HepG2 (cell line): ENCODE measurements around the gene EMC9. TPM values are rescaled to one million over a fixed set of nuclear protein-coding genes. Genes with fewer than 3 reads are reported as not detected.

ENCODE experiments used
- ATF5 ChIP-seq: sonication (generic); formaldehyde crosslinking; IDR thresholded peaks from 2 replicates; pipeline ENCODE4 v1.4.0; 2020; ENCODE audit warnings: mild to moderate bottlenecking, low read depth, missing genetic modification reagents
- CEBPG ChIP-seq: IDR thresholded peaks from 2 replicates; pipeline ENCODE4 v1.6.1; 2016
- DMAP1 ChIP-seq: IDR thresholded peaks from 2 replicates; pipeline ENCODE4 v1.6.1; 2016
- HNRNPL ChIP-seq: fragments of 200-400 bp; formaldehyde crosslinking; IDR thresholded peaks from 2 replicates; pipeline ENCODE4 v1.6.1; 2017; ENCODE audit warnings: mild to moderate bottlenecking, low read depth, low read length
- HOXA5 ChIP-seq: sonication (generic); formaldehyde crosslinking; IDR thresholded peaks from 2 replicates; pipeline ENCODE4 v1.4.0; 2020; ENCODE audit warnings: missing genetic modification reagents
- HOXA9 ChIP-seq: sonication (generic); formaldehyde crosslinking; IDR thresholded peaks from 2 replicates; pipeline ENCODE4 v1.8.1; 2022; ENCODE audit warnings: missing genetic modification reagents, mild to moderate bottlenecking, moderate library complexity, borderline replicate concordance
- KLF16 ChIP-seq, 2 experiments: sonication (generic) in 1 of 2; formaldehyde crosslinking in 1 of 2; IDR thresholded peaks; 2 replicates each; pipeline versions ENCODE4 v1.6.1 to v1.8.0; 2016 to 2023; ENCODE audit warnings: missing genetic modification reagents in 2 of 2, missing compliant biosample characterization in 1 of 2
- TARDBP ChIP-seq: sonication (generic); formaldehyde crosslinking; IDR thresholded peaks from 2 replicates; pipeline ENCODE4 v1.8.0; 2022; ENCODE audit warnings: mild to moderate bottlenecking, missing genetic modification reagents
- TFAP4 ChIP-seq: sonication (generic); IDR thresholded peaks from 2 replicates; pipeline ENCODE4 v1.6.1; 2016; ENCODE audit warnings: low read depth, borderline replicate concordance
- ZBTB26 ChIP-seq: IDR thresholded peaks from 2 replicates; pipeline ENCODE4 v1.6.1; 2016; ENCODE audit warnings: missing compliant biosample characterization, missing genetic modification reagents, borderline replicate concordance
- ZBTB4 ChIP-seq: sonication (generic); formaldehyde crosslinking; IDR thresholded peaks from 2 replicates; pipeline ENCODE4 v1.4.0; 2020; ENCODE audit warnings: missing genetic modification reagents, mild to moderate bottlenecking, borderline replicate concordance
- ZBTB7A ChIP-seq: sonication (generic); formaldehyde crosslinking; IDR thresholded peaks from 2 replicates; pipeline ENCODE4 v1.8.0; 2022; ENCODE audit warnings: mild to moderate bottlenecking, missing genetic modification reagents
- ZEB1 ChIP-seq: IDR thresholded peaks from 2 replicates; pipeline ENCODE4 v1.6.1; 2012; ENCODE audit warnings: mild to moderate bottlenecking, low read depth, inconsistent platforms; ENCODE audit not compliant: insufficient replicate concordance
- ZFP37 ChIP-seq: sonication (generic); formaldehyde crosslinking; IDR thresholded peaks from 2 replicates; pipeline ENCODE4 v1.4.0; 2020; ENCODE audit warnings: missing genetic modification reagents, borderline replicate concordance
- ZKSCAN1 ChIP-seq: fragments of 150-350 bp; IDR thresholded peaks from 2 replicates; pipeline ENCODE4 v1.6.1; 2014; ENCODE audit warnings: low read length
- ZNF12 ChIP-seq: sonication (generic); formaldehyde crosslinking; IDR thresholded peaks from 2 replicates; pipeline ENCODE4 v1.5.0; 2020; ENCODE audit warnings: missing genetic modification reagents
- ZNF33B ChIP-seq: sonication (generic); formaldehyde crosslinking; IDR thresholded peaks from 2 replicates; pipeline ENCODE4 v1.5.1; 2020; ENCODE audit warnings: mild to moderate bottlenecking, missing genetic modification reagents
- ZNF512B ChIP-seq: sonication (generic); formaldehyde crosslinking; IDR thresholded peaks from 2 replicates; pipeline ENCODE4 v1.5.1; 2020; ENCODE audit warnings: missing genetic modification reagents, mild to moderate bottlenecking, borderline replicate concordance
- ZNF878 ChIP-seq: sonication (generic); formaldehyde crosslinking; IDR thresholded peaks from 2 replicates; pipeline ENCODE4 v1.8.1; 2023; ENCODE audit warnings: mild to moderate bottlenecking, missing genetic modification reagents, moderate library complexity
- ZSCAN9 ChIP-seq: IDR thresholded peaks from 2 replicates; pipeline ENCODE4 v1.6.1; 2016; ENCODE audit warnings: borderline replicate concordance
- polyA plus RNA-seq, 8 experiments: library from polyadenylated mRNA; depleted of rRNA in 3 of 8; stranded (reverse) in 7 of 8; unstranded in 1 of 8; fragments of >200 nt; fragmentation: Illumina TruSeq in 4 of 8; extraction: Trizol in 4 of 8; gene quantifications; 2 replicates each; pipeline versions ENCODE4 v1.2.1 to v1.2.3, GENCODE V29; 2011 to 2016; ENCODE audit warnings: low read depth in 4 of 8, missing spikeins in 1 of 8, mixed read lengths in 1 of 8; ENCODE audit not compliant: insufficient read depth in 1 of 8
- total RNA-seq, 5 experiments: library from RNA; depleted of rRNA; stranded (reverse); fragments of >200 nt; fragmentation: Illumina TruSeq; extraction: Trizol; gene quantifications; 2 replicates each; pipeline ENCODE4 v1.2.3, GENCODE V29; 2016; ENCODE audit warnings: low read depth in 1 of 5

The EMC9 gene
- total and polyA plus RNA-seq, 2 of the 13 experiments (the other 11 are each of a cell fraction or from before 2014, with no cell fraction given): 60.5 to 78.7 TPM

GRCh38 chr14:24135834-24136683 is 5.3 kb downstream of the EMC9 start, which contains the start of gene PSME1 (continued):
- peak; percentile 7; the same call in 1 of the 2 replicates for TF ChIP-seq ZNF512B (CRISPR knock-in tag)
- 0 out of 2 replicates have a peak, but pooled peaks have one; percentile 84 for TF ChIP-seq HOXA5 (CRISPR knock-in tag)
- TF ChIP-seq HNRNPL: peak; percentile 72; the same call in 1 of the 2 replicates
- TF ChIP-seq ZBTB7A (CRISPR knock-in tag): peak; percentile 93; the same call in 1 of the 2 replicates
- TF ChIP-seq ATF5 (CRISPR knock-in tag): peak; percentile 65; the same call in 1 of the 2 replicates
- peak; percentile 11; the same call in 1 of the 2 replicates for TF ChIP-seq TARDBP (CRISPR knock-in tag)
- TF ChIP-seq ZNF878 (CRISPR knock-in tag): no peak
- TF ChIP-seq ZBTB4 (CRISPR knock-in tag): peak; percentile 11
- no peak for TF ChIP-seq HOXA9
- TF ChIP-seq ZEB1: no peak
- TF ChIP-seq ZNF33B: peak; percentile 79
- TF ChIP-seq ZBTB26 (CRISPR knock-in tag): peak; percentile 36; the same call in 1 of the 2 replicates
- peak; percentile 16; the same call in 1 of the 2 replicates for TF ChIP-seq CEBPG (CRISPR knock-in tag)
- TF ChIP-seq ZKSCAN1: no peak
- TF ChIP-seq ZSCAN9 (CRISPR knock-in tag): 0 out of 2 replicates have a peak, but pooled peaks have one; percentile 71
- TF ChIP-seq ZFP37 (CRISPR knock-in tag): peak; percentile 95; the same call in 1 of the 2 replicates
- TF ChIP-seq KLF16 (CRISPR knock-in tag; IDR thresholded peaks at IDR 0.05): peak in 1 of 2 experiments; percentile 93; a peak in 2 of 4 replicates
- peak; percentile 76; the same call in 1 of the 2 replicates for TF ChIP-seq DMAP1 (CRISPR knock-in tag)
- peak; percentile 11; the same call in 1 of the 2 replicates for TF ChIP-seq TFAP4
- peak; percentile 78; the same call in 1 of the 2 replicates for TF ChIP-seq ZNF12
